Ascending aorta (tissue), 2 donors: ENCODE measurements around the gene ADGRB2. TPM values are rescaled to one million over a fixed set of nuclear protein-coding genes. Genes with fewer than 3 reads are reported as not detected.

ENCODE experiments used
- DNase-seq, 2 donors: peaks; one replicate each; pipeline ENCODE4 v3.0.0-alpha.2; 2019; ENCODE audit warnings: low spot score in 2 of 2
- H3K27ac ChIP-seq, 2 donors: fragments of 200-600 bp; sonication (generic); one replicate each; pipeline ENCODE4 v1.5.1; 2016 to 2017; ENCODE audit warnings: mild to moderate bottlenecking in 1 of 2
- H3K27me3 ChIP-seq: fragments of 200-600 bp; sonication (generic); one replicate; pipeline ENCODE4 v1.5.1; 2017
- H3K36me3 ChIP-seq, 2 donors: fragments of 200-600 bp; sonication (generic); one replicate each; pipeline ENCODE4 v1.5.1; 2016
- H3K4me1 ChIP-seq, 2 donors: fragments of 200-600 bp; sonication (generic); one replicate each; pipeline ENCODE4 v1.5.1; 2016 to 2017; ENCODE audit warnings: mild to moderate bottlenecking in 1 of 2
- H3K4me3 ChIP-seq, 2 donors: fragments of 200-600 bp; sonication (generic); one replicate each; pipeline ENCODE4 v1.5.1; 2016 to 2017; ENCODE audit warnings: mild to moderate bottlenecking in 1 of 2
- H3K9me3 ChIP-seq, 2 donors: fragments of 200-600 bp; sonication (generic); one replicate each; pipeline ENCODE4 v1.5.1; 2016
- intact Hi-C: fragments of 100-400 bp; cut with DNase I; formaldehyde crosslinking; loops from one replicate; pipeline ENCODE4 v1.15.1; 2023
- total RNA-seq: library from RNA; depleted of rRNA; stranded (reverse); fragments of >200 nt; gene quantifications from one replicate; pipeline ENCODE4 v1.1.0, GENCODE V29; 2016
- TF ChIP-seq, protein P1 (sequence below), 3 experiments: fragments of 200-600 bp in 2 of 3; fragments of 450-650 bp in 1 of 3; sonication (generic) in 2 of 3; IDR thresholded peaks; one replicate each; pipeline ENCODE4 v1.5.1; 2016 to 2019; ENCODE audit warnings: antibody characterized with exemption in 3 of 3, mild to moderate bottlenecking in 1 of 3, moderate library complexity in 1 of 3

Gene ADGRB2
- total RNA-seq, 1 donor from 2014 or later: 1.9 TPM

- intact Hi-C loops: no loop called here
- Histone ChIP-seq H3K9me3 (no peaks in the 10 kb centered on the region), H3K27me3 (no peaks in the 10 kb centered on the region), H3K4me1 (peaks cover 0 to 6% of the 10 kb centered on the region in 2 donors), H3K27ac (no peak overlapping the region), H3K36me3 (peaks cover 8 to 41% of the 10 kb centered on the region in 2 donors), H3K4me3 (no peak overlapping the region)
- TF ChIP-seq, protein P1, sequence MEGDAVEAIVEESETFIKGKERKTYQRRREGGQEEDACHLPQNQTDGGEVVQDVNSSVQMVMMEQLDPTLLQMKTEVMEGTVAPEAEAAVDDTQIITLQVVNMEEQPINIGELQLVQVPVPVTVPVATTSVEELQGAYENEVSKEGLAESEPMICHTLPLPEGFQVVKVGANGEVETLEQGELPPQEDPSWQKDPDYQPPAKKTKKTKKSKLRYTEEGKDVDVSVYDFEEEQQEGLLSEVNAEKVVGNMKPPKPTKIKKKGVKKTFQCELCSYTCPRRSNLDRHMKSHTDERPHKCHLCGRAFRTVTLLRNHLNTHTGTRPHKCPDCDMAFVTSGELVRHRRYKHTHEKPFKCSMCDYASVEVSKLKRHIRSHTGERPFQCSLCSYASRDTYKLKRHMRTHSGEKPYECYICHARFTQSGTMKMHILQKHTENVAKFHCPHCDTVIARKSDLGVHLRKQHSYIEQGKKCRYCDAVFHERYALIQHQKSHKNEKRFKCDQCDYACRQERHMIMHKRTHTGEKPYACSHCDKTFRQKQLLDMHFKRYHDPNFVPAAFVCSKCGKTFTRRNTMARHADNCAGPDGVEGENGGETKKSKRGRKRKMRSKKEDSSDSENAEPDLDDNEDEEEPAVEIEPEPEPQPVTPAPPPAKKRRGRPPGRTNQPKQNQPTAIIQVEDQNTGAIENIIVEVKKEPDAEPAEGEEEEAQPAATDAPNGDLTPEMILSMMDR (IDR thresholded peaks at IDR 0.05): no peak
- DNase-seq: no peak
Observed at GRCh38 chr1:31677401-31677800, 86.7 kb downstream of the ADGRB2 start.

Other genes starting within 250 kb of the ADGRB2 start
- 1,807 TPM for gene TINAGL1, start 187.8 kb downstream of the ADGRB2 start, total RNA-seq
- gene HCRTR1, start 146.7 kb downstream of the ADGRB2 start, total RNA-seq: not detected
- 340 TPM for gene PEF1, start 119.5 kb downstream of the ADGRB2 start, total RNA-seq
- 339 TPM for gene COL16A1, start 60.3 kb downstream of the ADGRB2 start, total RNA-seq
- gene SPOCD1, start 51.7 kb upstream of the ADGRB2 start, total RNA-seq: 30.7 TPM
- gene PTP4A2, start 174.0 kb upstream of the ADGRB2 start, total RNA-seq: 174 TPM
- 120 TPM for gene KHDRBS1, start 249.5 kb upstream of the ADGRB2 start, total RNA-seq